ENCODE results near the gene FEN1.

Gene FEN1

DNA sequence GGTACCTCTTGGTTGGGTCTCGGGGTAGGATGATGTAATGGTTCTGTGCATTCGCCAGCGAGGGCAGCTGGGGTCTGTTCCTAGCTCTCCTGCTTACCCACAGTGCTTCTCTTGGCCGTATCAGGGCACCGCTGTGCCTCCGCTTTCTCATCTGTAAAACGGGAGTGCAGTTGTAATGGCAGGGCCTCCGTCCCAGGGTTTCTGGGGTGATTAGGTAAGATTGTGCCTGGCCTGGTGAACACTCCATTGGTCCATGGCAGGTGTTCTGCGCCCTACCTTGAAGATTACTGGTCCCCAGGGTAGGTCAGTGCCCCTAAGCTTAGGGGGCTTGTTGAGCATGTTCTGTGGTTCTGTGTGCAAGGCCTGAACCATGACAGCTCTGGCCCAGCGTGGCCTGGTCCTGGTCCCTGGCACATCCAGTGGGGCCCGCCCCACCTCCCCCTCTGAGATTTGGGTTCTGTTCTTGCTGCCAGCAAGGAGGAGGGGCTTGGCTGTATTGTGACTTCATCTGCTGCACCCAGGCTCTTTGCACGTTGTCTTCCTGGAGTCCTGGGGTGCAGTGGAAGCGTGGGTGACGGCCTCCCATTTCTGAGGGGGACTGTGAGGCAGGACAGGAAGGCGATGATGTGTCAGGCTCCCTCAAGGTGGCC lies 35.4 kb upstream of the FEN1 start:
- no peak for DNase-seq

DNA sequence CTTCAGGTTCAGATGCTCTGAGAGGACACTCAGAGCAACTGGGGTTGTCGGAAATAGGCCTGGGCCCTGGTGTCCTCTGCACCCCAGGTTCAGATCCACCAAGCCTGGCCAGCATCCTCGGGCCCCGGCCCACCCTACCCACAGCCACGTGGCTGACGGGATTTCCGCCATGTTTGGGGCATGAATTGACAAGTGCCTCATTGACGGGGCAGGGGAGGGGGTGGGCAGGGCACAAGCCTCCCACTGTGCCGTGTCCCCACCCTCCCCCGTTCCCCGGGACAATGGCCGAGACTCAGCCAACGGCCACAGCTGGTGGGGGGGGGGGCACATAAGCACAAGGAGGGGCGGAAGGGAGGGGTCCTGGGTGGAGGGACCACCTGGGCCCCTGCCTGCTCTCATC lies 31.8 kb upstream of the FEN1 start:
- no peak for DNase-seq

DNA sequence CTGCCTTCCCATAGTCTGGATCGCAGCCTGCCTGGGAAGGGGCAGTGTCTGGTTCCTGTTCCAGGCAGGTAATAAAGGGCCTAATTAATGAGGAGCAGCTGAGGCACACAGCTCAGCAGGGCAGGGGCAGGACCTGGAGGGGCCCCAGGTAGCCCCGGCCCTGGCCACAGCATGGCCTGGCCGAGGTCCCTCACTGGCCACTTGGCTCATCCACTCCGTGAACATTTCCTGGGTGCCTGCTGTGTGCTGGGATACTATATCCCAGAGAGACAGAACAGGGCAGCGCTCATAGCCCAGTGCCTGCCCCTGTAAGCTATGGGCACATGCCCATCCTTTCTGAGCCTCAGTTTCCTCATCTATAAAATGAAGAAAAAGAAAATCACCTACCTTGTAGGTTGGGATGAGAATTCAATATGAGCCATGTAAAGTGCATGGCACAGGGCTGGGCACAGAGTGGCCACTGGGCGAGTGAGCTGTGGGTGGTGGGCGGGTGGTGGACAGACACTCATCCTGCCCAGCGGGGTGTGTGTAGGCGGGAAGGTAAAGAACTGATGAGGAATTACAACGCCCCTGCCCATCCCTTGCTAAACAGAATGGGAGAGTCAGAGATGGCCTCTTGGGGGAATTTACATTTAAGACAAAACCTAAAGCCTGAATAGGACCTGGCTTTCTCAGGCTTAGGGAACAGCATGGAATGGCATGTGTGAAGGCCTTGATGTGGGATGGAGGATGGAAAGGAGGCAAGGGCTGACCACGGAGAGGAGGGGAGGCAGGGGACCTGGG lies 31.1 kb upstream of the FEN1 start:
- DNase-seq, result no peak

DNA sequence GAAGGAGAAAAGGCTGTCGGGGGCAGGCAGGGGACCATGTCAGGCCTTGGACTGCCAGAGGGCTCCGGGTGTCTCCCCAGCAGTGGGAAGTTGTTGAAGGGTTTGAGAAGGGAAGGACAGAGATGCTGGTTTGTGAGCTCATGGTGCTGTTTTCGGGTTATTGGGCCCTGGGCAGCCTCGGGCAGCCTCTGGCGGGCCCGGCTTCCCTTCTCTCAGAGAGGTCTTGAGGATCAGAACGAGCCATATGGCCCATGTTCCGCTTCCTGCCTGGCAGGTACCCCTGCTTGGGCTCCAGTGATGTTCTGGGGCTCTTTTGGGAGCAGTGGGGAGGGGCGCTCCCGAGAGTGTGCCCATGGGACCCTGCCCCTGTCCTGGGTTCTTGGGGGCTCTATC lies 30.5 kb upstream of the FEN1 start:
- no peak for DNase-seq

DNA sequence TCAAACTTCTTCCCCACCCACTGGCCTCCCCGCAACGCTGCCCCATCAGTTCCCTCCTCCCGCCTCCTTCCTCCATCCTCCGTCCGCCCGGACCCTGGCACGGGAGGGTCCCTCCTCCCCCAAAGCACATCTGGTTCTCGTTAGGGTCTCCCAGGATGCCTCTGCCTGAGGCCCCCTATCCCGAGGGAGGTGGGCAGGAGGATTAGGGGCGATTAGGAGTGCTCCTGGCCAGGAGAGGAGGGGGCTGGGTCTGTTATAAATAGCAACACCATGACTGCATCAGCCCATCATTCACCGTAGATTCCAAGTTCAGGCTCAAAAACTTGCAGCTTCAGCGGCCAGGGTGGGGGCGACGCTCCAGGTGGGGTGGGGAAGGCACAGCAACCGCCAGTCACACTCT lies 29.9 kb upstream of the FEN1 start:
- no peak for DNase-seq

DNA sequence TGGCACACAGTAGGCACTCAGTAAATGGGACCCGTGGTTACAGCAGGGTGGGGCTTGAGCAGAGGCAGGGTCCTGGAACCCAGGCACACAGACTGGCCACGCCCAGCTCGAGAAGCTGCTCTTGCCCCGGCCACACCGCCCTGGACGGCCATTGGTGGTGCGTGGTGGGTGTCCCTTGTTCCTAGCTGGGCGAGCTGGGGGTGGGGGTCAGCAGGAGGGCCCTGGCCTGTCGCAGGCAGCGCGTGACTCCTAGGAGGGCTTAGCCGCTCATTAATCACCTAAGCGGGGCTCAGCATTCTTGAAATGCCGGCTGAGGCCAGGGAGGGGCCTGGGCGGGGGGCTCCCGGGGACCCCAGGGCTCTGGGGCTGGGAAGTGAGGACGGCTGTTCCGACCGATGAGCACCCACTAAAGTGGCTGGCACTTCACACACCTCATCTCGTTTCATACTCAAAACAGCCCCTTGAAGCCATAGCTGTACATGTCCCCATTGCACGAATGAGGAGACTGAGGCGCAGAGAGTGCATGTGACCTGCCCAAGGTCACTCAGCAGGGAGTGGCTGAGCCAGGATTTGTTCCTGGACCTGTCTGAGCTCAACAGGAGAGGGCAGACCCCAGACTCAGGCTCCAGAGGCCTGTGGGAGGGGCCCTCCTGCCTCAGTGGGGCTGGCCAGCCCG lies 28.6 kb upstream of the FEN1 start:
- DNase-seq, result no peak

DNA sequence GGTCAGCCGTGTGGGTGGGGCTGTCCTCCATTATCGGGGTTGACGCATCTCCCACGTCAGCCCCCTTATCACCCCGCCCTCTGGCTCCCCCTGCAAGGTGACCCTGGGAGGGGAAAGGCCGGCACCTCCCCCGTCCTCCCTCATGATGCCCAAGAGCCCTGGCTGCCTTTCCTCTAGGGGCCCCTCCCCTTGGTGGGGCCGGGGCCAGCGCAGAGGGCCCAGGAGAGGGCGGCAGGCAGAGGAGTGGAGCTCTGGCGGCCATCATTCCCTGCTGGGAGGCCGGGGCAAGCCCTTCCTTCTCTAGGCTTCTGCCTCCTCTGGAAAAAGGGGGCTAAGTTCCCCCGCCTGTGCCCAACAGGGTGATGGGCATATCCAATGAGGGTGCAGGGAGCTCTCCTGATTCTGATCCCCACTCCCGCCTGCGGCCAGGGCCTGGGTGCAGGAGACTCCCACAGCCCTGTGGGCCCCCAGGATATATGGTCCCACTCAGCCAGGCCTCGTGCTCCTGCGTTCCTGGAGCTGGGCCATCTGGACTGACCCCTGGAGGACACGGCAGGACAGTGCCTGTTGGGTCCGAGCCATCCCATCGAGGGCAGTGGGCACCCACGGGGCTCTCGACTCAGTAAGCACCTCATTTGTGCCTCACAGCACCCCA lies 28.0 kb upstream of the FEN1 start:
- no peak for DNase-seq

DNA sequence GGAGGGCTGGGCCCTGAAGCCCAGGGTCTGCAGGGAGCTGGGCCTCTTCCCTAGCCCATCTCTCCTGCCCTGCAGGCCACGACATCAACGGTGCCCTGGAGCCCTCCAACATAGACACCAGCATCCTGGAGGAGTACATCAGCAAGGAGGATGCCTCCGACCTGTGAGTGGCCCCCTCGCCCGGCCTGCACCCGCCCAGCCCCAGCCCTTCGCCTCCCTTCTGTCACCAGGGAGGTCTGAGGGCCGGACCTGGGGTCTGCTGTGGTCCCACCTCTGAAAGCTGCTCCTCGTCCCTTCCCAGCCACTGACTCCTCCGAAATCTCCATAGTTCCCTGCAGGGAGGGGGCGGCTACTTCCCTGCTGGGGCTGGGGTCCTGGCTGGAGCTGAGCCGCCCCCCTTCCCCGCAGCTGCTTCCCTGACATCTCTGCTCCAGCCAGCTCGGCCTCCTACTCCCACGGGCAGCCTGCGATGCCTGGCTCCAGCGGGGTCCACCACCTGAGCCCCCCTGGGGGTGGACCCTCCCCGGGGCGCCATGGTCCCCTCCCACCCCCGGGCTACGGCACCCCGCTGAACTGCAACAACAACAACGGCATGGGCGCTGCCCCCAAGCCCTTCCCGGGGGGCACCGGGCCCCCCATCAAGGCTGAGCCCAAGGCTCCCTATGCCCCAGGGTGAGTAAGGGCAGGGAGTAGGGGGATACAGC lies 27.0 kb upstream of the FEN1 start:
- no peak for DNase-seq

DNA sequence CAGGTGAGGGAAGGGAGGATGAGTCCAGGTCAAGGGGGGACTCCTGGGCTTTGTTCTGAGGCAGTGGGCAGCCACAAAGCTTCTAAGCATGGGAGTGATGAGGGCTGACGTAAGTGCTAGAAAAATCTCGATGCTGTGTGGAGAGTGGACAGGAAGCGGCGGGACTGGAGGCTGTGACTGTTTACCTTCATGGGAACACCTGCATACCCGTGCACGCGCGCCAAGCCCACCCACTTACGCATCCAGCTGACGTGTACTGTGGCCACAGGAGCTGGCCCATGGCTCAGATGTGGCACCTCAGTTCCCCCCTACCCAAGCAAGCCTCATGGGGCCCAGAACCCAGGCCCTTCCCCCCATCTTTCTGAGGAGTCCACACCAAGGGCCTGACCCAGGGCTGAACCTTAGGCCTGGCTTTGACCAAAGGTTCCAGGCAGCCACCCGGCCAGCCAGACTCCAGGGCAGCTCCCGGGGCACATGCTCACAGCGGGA lies 26.3 kb upstream of the FEN1 start:
- DNase-seq, result no peak

DNA sequence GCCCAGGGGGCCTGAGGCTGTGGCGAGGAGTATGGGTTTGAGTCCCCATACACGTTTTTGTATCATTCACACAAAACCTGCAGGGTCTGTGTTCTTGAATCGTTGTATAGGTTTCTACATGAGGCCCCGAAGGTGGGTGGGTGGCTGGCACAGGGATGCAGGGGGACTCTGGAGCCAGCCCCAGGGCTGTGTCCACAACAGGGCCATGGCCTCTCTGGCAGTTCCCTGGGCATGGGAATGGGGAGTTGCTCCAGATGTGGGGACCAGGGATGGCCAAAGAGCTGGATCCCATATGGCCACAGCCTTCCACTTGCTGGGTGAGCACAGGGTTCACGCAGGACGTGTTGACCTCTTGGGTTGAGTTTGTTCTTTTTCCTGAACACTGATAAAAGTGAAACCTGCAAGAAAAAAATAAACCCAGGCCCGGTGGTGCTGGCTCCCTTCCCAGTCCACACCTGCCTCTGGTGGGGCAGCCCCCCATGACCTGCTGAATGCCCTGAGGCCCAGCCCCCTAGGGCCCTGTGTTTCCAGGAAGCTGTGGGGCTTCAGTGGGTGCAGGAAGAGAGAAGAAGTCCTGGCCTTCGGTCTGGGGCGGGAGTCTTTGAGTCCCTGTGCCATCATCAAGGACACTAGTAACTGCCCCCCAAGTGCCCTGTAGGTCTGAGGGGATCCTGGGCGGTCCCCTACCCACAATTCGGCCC lies 24.2 kb upstream of the FEN1 start:
- no peak for DNase-seq

DNA sequence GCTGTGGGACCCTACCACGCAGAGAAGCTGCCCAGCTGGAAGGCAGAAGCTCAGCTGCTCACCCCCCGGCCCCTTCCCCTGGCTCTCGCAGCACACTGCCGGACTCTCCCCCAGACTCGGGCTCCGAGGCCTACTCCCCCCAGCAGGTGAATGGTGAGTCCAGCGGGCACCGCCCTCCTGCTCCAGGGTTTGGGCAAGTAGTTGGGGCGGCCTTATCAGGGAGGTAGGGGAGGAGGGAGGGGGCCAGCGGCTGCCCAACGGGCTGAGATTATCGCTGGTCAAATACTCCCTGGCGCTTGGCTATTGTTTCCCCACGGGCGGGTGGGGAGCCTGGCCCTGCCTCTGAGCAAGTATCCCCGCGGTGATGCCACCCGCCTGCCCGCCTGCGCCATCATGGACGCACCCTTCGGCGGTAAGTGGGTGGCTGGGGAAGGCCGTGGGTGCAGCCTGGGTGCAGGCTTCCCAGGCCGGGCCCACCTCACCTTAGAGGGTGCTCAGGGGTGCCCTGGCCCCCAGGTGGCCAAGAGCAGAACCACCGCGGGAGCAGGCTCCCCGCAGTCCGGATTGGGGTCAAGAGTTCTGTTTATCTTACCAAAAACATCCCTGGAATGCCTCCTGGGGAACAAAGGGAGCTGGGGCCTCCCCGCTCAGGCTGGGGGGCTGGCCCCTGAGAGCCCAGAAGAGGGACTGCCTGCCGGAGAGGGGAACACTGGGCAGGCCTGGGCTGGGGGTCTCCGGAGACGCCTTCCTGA lies 23.4 kb upstream of the FEN1 start:
- DNase-seq, result no peak

DNA sequence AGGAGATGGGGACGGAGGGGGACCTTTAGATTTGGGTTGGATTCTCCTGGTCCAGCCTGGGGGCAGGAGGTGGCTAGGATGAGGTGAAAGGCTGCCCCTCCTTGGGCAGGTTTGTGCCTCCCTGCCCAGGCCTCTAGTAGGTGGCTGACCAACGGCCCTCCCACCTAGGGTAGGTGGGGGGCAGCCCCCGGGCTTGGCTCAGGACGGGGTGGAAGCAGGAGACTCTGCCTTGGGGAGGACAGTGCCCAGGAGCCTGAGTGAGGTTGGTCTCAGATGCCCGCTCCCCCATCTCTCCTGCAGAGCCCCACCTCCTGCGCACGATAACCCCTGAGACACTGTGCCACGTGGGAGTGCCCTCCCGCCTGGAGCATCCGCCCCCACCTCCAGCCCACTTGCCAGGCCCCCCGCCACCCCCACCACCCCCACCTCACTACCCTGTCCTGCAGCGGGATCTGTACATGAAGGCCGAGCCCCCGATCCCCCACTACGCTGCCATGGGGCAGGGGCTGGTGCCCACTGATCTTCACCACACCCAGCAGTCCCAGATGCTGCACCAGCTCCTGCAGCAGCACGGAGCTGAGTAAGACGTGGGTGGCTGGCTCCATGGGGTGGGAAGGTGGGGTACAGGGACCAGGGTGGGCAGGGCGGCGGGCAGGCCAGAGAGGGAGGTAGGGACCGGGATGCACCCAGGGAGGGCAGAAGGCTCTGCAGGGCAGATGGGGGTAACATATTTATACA lies 22.6 kb upstream of the FEN1 start:
- DNase-seq, result no peak

DNA sequence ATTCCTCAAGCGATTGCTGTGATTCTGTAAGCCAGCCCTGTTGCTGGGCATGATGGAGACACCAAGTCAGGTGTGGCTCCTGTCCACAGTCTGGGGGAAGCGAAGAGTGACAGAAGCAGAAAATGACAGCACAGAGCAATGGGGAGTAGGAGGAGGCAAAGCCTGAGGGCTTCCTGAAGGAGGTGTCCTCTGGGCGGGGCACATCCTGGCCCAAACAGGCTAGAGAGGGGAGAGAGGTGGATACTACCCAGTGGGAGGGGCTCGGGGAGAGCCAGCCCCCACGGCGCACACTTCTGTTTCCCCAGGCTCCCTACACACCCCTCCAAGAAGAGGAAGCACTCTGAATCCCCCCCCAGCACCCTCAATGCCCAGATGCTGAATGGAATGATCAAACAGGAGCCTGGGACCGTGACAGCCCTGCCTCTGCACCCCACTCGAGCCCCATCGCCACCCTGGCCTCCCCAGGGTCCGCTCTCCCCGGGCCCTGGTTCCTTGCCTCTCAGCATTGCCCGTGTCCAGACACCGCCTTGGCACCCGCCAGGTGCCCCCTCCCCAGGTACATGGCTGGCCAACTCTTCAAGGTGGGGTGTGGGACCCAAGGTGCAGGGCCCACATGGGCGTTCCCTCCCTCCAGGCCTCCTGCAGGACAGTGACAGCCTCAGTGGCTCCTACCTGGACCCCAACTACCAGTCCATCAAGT lies 21.4 kb upstream of the FEN1 start:
- DNase-seq, result no peak

DNA sequence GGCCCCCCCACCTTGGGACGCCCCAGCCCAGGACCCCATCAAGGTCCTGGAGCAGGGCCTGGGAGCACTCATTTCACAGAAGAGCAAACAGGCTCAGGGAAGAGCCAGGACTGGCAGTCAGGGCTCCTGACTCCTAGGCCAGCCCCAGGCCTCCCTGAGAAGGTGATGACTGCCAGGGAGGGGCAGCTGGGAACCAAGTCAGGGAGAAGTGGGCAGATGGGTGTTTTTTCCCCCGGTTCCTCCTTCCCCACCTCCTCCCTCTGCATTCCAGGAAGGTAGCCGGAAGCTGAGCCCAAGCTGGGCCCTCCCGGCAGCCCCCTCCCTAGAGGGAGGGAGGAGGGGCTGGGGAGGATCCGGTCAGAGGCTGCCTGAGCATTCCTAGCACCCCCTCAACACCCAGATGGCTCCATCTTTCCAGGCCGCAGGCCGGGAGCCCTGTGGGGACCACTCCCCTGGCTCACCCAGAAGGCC lies 20.7 kb upstream of the FEN1 start:
- no peak for DNase-seq

DNA sequence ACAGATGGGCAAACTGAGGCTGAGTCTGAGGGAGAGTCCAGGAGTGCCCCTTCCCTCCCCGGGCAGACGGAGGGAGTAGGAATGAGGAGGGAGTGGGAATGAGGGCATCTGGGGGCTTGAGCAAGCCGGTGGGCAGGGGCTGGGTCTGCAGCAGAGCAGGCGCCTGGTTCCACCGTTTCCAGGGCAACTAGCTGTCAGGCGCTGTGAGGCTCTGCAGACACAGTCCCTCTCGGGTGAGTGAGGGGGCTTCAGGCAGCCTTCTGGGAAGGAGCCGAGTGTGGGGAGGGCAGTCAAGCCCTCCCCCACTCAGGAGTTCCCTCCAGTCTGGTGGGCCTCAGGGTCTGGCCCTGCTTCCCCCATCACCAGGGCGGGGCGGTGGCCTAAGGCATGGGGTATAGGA lies 19.4 kb upstream of the FEN1 start:
- no peak for DNase-seq

DNA sequence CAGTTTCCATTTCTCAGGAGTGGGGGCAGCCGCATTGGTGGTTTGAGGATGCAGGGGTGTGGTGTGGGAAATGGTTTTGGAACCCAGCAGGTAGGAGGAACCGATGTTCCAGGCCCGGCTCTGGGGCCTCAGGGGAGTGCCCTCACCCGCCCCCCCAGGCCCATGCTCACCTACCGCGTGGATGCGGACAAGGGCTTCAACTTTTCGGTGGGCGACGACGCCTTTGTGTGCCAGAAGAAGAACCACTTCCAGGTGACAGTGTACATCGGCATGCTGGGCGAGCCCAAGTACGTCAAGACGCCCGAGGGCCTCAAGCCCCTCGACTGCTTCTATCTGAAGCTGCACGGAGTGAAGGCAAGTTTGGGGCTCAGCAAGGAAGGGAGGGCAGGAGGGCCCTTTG lies 18.9 kb upstream of the FEN1 start:
- no peak for DNase-seq

DNA sequence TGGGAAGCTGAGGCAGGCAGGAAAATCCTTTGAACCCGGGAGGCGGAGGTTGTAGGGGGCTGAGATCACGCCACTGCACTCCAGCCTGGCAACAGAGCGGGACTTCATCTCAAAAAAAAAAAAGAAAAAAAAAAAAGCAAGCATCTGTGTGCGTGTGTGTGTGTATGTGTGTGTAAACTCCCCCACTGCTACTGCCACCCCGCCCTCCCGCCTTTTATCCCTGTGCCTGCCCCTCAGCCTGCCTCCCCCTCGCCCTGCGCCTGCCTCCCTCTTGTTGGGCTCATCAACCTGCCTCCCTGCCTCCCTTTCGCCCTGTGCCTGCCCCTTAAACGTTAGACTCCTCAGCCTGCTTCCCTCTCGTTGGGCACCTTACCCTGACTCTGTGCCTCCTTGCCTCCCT lies 18.3 kb upstream of the FEN1 start:
- no peak for DNase-seq

DNA sequence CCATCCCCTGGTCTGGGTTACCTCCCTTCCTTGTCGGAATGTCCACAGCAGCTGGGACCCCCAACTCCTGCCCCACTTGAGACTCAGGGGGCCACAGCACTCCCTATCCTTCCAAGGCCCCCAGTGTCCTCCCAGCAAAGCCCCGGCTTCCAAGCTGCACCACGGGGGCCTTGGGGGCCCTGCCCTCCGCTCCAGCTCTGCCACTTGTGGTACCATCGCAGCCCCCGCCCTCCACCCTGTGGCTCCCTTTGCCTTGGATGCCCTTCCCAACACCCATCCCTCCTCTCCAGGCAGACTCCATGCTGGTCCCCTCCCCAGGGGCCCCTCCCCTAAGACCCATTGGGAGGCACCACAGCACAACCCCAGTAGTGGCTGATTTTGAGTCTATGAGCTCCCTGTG lies 17.6 kb upstream of the FEN1 start:
- DNase-seq, result no peak

DNA sequence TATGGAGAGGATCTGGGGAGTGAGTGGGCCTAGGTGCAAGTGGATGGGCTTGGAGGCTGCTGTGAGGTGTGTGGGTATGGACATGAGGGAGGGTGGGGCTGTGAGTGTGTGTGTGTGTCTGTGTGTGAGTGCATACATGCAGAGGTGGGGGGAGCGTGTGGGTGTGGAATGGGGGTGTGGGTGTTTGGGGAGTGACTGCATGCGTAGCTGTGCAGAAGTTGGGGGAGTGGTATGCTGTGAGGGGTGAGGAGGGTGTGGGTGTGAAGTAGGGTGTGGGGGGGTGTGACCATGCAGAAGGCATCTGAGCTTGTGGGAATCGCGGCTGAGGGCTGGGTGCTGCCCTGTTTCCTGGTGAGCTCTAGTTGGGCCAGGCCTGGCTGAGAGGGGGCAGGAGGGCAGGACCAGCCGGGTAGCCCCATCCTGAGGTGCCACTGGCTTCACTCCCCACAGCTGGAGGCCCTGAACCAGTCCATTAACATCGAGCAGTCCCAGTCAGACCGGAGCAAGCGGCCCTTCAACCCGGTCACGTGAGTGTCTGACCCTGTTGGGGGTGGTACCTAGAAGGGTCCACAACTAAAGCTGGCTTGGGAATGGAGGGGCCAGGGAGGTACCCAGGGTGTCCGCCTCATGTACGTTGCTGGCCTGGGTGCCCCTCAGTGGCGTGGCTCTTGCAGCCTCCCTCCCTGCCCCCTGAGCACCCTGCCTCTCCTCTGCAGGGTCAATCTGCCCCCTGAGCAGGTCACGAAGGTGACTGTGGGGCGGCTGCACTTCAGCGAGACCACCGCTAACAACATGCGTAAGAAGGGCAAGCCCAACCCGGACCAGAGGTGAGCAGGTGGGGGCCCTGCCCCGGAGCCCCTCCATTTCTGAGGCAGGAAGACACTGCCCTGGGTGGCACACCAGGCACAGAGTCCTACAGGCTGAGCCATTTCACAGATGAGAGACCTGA lies 16.8 kb upstream of the FEN1 start:
- DNase-seq, result no peak

All from NCI-H748 treated with DMSO at 0.1 percent for 48 hours (cell line).